H9 (cell line): ENCODE measurements around the gene SQSTM1. TPM values are rescaled to one million over a fixed set of nuclear protein-coding genes. Genes with fewer than 3 reads are reported as not detected.

ENCODE experiments used
- DNase-seq: peaks from one replicate; pipeline ENCODE4 v3.0.0-alpha.2; 2017
- H2AFZ ChIP-seq: one replicate; pipeline ENCODE4 v1.6.1; 2013; ENCODE audit warnings: mild to moderate bottlenecking, low read length, control low read depth, moderate library complexity
- H2AK5ac ChIP-seq: 2 replicates; pipeline ENCODE4 v1.6.1; 2013; ENCODE audit warnings: low read length, control low read depth, mixed read lengths; ENCODE audit not compliant: insufficient read length
- H2BK120ac ChIP-seq: one replicate; pipeline ENCODE4 v1.6.1; 2013; ENCODE audit warnings: low read depth, mild to moderate bottlenecking, low read length, control low read depth, inconsistent platforms; ENCODE audit not compliant: poor library complexity, severe bottlenecking
- H2BK12ac ChIP-seq: 2 replicates; pipeline ENCODE4 v1.6.1; 2013; ENCODE audit warnings: low read length, control low read depth, mixed read lengths, low read depth; ENCODE audit not compliant: insufficient read length
- H2BK15ac ChIP-seq: 2 replicates; pipeline ENCODE4 v1.6.1; 2013; ENCODE audit warnings: low read depth, low read length, control low read depth
- H2BK20ac ChIP-seq: one replicate; pipeline ENCODE4 v1.6.1; 2013; ENCODE audit warnings: low read depth, mild to moderate bottlenecking, low read length, control low read depth, inconsistent platforms; ENCODE audit not compliant: poor library complexity, severe bottlenecking
- H2BK5ac ChIP-seq: 2 replicates; pipeline ENCODE4 v1.6.1; 2013; ENCODE audit warnings: low read length, control low read depth, mixed read lengths; ENCODE audit not compliant: insufficient read length
- H3K14ac ChIP-seq: 2 replicates; pipeline ENCODE4 v1.6.1; 2013; ENCODE audit warnings: low read length, control low read depth; ENCODE audit not compliant: insufficient read depth
- H3K18ac ChIP-seq: 2 replicates; pipeline ENCODE4 v1.6.1; 2013; ENCODE audit warnings: low read depth, mild to moderate bottlenecking, mixed read lengths, low read length, control low read depth; ENCODE audit not compliant: insufficient read length
- H3K23ac ChIP-seq: 2 replicates; pipeline ENCODE4 v1.6.1; 2013; ENCODE audit warnings: low read length, control low read depth, mixed read lengths, low read depth; ENCODE audit not compliant: insufficient read length
- H3K23me2 ChIP-seq: 2 replicates; pipeline ENCODE4 v1.6.1; 2013; ENCODE audit warnings: low read depth, mild to moderate bottlenecking, mixed read lengths, low read length, control low read depth; ENCODE audit not compliant: insufficient read length, poor library complexity, severe bottlenecking
- H3K27ac ChIP-seq: 2 replicates; pipeline ENCODE4 v1.5.1; 2013; ENCODE audit warnings: low read length, control low read depth, mixed read lengths, low read depth; ENCODE audit not compliant: insufficient read length
- H3K27me3 ChIP-seq: 2 replicates; pipeline ENCODE4 v1.6.1; 2013; ENCODE audit warnings: low read length, control low read depth, inconsistent platforms; ENCODE audit not compliant: insufficient read depth
- H3K4ac ChIP-seq: 2 replicates; pipeline ENCODE4 v1.6.1; 2013; ENCODE audit warnings: low read depth, mild to moderate bottlenecking, control low read depth, inconsistent platforms, low read length, moderate library complexity
- H3K4me1 ChIP-seq: 2 replicates; pipeline ENCODE4 v1.6.1; 2013; ENCODE audit warnings: low read length, control low read depth, inconsistent platforms; ENCODE audit not compliant: insufficient read depth
- H3K4me2 ChIP-seq: 2 replicates; pipeline ENCODE4 v1.6.1; 2013; ENCODE audit warnings: low read length, control low read depth, mixed read lengths; ENCODE audit not compliant: insufficient read length, insufficient read depth
- H3K56ac ChIP-seq: 2 replicates; pipeline ENCODE4 v1.6.1; 2013; ENCODE audit warnings: low read depth, mild to moderate bottlenecking, mixed read lengths, low read length, control low read depth; ENCODE audit not compliant: insufficient read length
- H3K79me1 ChIP-seq: 2 replicates; pipeline ENCODE4 v1.6.1; 2013; ENCODE audit warnings: low read depth, mild to moderate bottlenecking, moderate library complexity, low read length, control low read depth, inconsistent platforms; ENCODE audit not compliant: insufficient read depth, poor library complexity, severe bottlenecking
- H3K79me2 ChIP-seq: 2 replicates; pipeline ENCODE4 v1.6.1; 2013; ENCODE audit warnings: low read length, control low read depth, inconsistent platforms; ENCODE audit not compliant: insufficient read depth
- H3K9ac ChIP-seq: 2 replicates; pipeline ENCODE4 v1.6.1; 2013; ENCODE audit warnings: low read length, control low read depth, mixed read lengths; ENCODE audit not compliant: insufficient read length; ENCODE audit errors: extremely low read depth
- H3K9me3 ChIP-seq: one replicate; pipeline ENCODE4 v1.6.1; 2013; ENCODE audit warnings: low read depth, low read length, inconsistent platforms; ENCODE audit not compliant: control insufficient read depth
- H3T11ph ChIP-seq: one replicate; pipeline ENCODE4 v1.6.1; 2013; ENCODE audit warnings: mild to moderate bottlenecking, low read length, control low read depth, inconsistent platforms
- H4K20me1 ChIP-seq: one replicate; pipeline ENCODE4 v1.6.1; 2013; ENCODE audit not compliant: control insufficient read depth, insufficient read length, insufficient read depth
- H4K5ac ChIP-seq: 2 replicates; pipeline ENCODE4 v1.6.1; 2013; ENCODE audit warnings: low read depth, mild to moderate bottlenecking, mixed read lengths, low read length, control low read depth; ENCODE audit not compliant: insufficient read length
- H4K8ac ChIP-seq: replicated peaks from 2 replicates; pipeline ENCODE4 v1.6.1; 2013; ENCODE audit warnings: low read length, control low read depth, mixed read lengths, low read depth; ENCODE audit not compliant: insufficient read length
- H4K91ac ChIP-seq: 2 replicates; pipeline ENCODE4 v1.6.1; 2013; ENCODE audit warnings: low read depth, mild to moderate bottlenecking, moderate library complexity, mixed read lengths, low read length, control low read depth; ENCODE audit not compliant: insufficient read length
- H3K27ac Mint-ChIP-seq, 3 experiments: 2 replicates in 2 of 3; 3 replicates in 1 of 3; pipeline ENCODE4 v1.8.0; 2020 to 2021; ENCODE audit warnings: mixed read lengths in 3 of 3, mild to moderate bottlenecking in 1 of 3, moderate library complexity in 1 of 3
- H3K27me3 Mint-ChIP-seq: 2 replicates; pipeline ENCODE4 v1.8.0; 2021; ENCODE audit warnings: low read depth, mild to moderate bottlenecking, moderate library complexity, mixed read lengths
- H3K36me3 Mint-ChIP-seq, 3 experiments: 2 replicates in 2 of 3; 3 replicates in 1 of 3; pipeline ENCODE4 v1.8.0; 2020 to 2021; ENCODE audit warnings: low read depth in 3 of 3, mixed read lengths in 3 of 3; ENCODE audit not compliant: insufficient read depth in 1 of 3
- H3K4me1 Mint-ChIP-seq, 2 experiments: 2 replicates each; pipeline ENCODE4 v1.8.0; 2020; ENCODE audit warnings: mixed read lengths in 2 of 2
- H3K4me3 Mint-ChIP-seq, 2 experiments: 2 replicates in 1 of 2; 3 replicates in 1 of 2; pipeline ENCODE4 v1.8.0; 2020 to 2021; ENCODE audit warnings: mild to moderate bottlenecking in 2 of 2, mixed read lengths in 2 of 2, moderate library complexity in 1 of 2
- H3K9me3 Mint-ChIP-seq, 2 experiments: 2 replicates in 1 of 2; 3 replicates in 1 of 2; pipeline ENCODE4 v1.8.0; 2020; ENCODE audit warnings: mild to moderate bottlenecking in 2 of 2, mixed read lengths in 2 of 2, moderate library complexity in 1 of 2
- CTCF ChIP-seq: fragments of 200-600 bp; sonication (generic); conservative IDR thresholded peaks from 3 replicates; pipeline ENCODE4 v1.8.0; 2021; ENCODE audit warnings: antibody characterized with exemption, mild to moderate bottlenecking
- WGBS: extraction: QIAGEN DNeasy Blood & Tissue Kit; methylation state at CpG from one replicate; pipeline ENCODE4 v1.1.7; 2013; ENCODE audit warnings: missing lambda C conversion rate, low lambda C conversion rate, mixed read lengths; ENCODE audit not compliant: insufficient read length; ENCODE audit errors: extremely low coverage; 5-methylcytosine and 5-hydroxymethylcytosine counted together
- total RNA-seq: library from RNA; stranded (reverse); gene quantifications from 2 replicates; pipeline ENCODE4 v1.2.1, GENCODE V29; 2021

Gene SQSTM1
- total RNA-seq, 1 experiment from 2014 or later = 144 TPM

- no peaks in the 10 kb centered on the region for H3K79me2 ChIP-seq
- H2AFZ ChIP-seq = no peak overlapping the region
- no peak overlapping the region for H3K9ac ChIP-seq
Measured at GRCh38 chr5:179869101-179869500, 48.4 kb downstream of the SQSTM1 start.

More at GRCh38 chr5:179869101-179869500, 48.4 kb downstream of the SQSTM1 start:
- no peak overlapping the region for H2BK12ac ChIP-seq
- Mint-ChIP-seq H3K4me3 (no peak overlapping the region), H3K9me3 (no peaks in the 10 kb centered on the region), H3K4me1 (peaks cover 9 to 23% of the 10 kb centered on the region in 2 experiments), H3K36me3 (peaks cover 8 to 46% (median 43%) of the 10 kb centered on the region in 3 experiments; a peak in 6 of 7 replicates), H3K27ac (peak overlapping the region in 2 of 3 experiments; percentile 58 to 64; a peak in 2 of 7 replicates), H3K27me3 (peaks cover 1% of the 10 kb centered on the region; the same call in 1 of the 2 replicates)
- no peak overlapping the region for H3K4ac ChIP-seq
- no peak overlapping the region for H4K5ac ChIP-seq
- H3T11ph ChIP-seq = no peak overlapping the region
- no peaks in the 10 kb centered on the region for H4K20me1 ChIP-seq
- no peaks in the 10 kb centered on the region for H3K4me1 ChIP-seq
- no peaks in the 10 kb centered on the region for H3K27me3 ChIP-seq
- DNase-seq = no peak
- no peak overlapping the region for H4K8ac ChIP-seq
- no peak overlapping the region for H2BK5ac ChIP-seq
- TF ChIP-seq CTCF = no peak
- no peak overlapping the region for H3K4me2 ChIP-seq
- H3K27ac ChIP-seq = no peak overlapping the region
- H2BK20ac ChIP-seq = no peak overlapping the region
- no peak overlapping the region for H3K18ac ChIP-seq
- no peaks in the 10 kb centered on the region for H3K79me1 ChIP-seq
- no peak overlapping the region for H3K56ac ChIP-seq
- no peaks in the 10 kb centered on the region for H3K9me3 ChIP-seq
- H2BK15ac ChIP-seq = no peak overlapping the region
- H3K23me2 ChIP-seq = no peaks in the 10 kb centered on the region
- WGBS = no CpG with 5 or more reads among the region's 5 CpGs
- H2BK120ac ChIP-seq = no peak overlapping the region
- H4K91ac ChIP-seq = no peak overlapping the region
- H2AK5ac ChIP-seq = no peak overlapping the region
- H3K23ac ChIP-seq = no peak overlapping the region
- H3K14ac ChIP-seq = no peak overlapping the region
